ENCODE data around the gene SPRR5.

- TF ChIP-seq CTCF (IDR thresholded peaks at IDR 0.05) (no peak), POLR2A (IDR thresholded peaks at IDR 0.05) (no peak)
These were observed 25.3 kb downstream of the SPRR5 start for GRCh38 chr1:152972196-152972886.

All from esophagus squamous epithelium (tissue), 4 donors.